ENCODE measurements around the gene SLK. TPM values are rescaled to one million over a fixed set of nuclear protein-coding genes. Genes with fewer than 3 reads are reported as not detected.

SLK gene
- total and polyA plus RNA-seq, 12 donors: 6.7 to 75.4 (median 30.6) TPM

GRCh38 chr10:103951183-103951582 lies 15.8 kb upstream of the SLK start:
- 50 to 63% (median 57%) methylated on average over 2 of the region's 2 CpGs for WGBS, 4 donors
- TF ChIP-seq POLR2A (IDR thresholded peaks at IDR 0.05) (no peak), CTCF (IDR thresholded peaks at IDR 0.05) (no peak)
- Histone ChIP-seq H3K4me1 (replicated peaks in 1 of 2) (no peaks in the 10 kb centered on the region), H3K27me3 (no peaks in the 10 kb centered on the region), H3K36me3 (replicated peaks in 1 of 2) (no peaks in the 10 kb centered on the region), H3K9me3 (replicated peaks in 1 of 3) (no peaks in the 10 kb centered on the region), H3K27ac (no peak overlapping the region), H3K4me3 (no peak overlapping the region)
- intact Hi-C loops (cut with DNase I): no loop called here
- DNase-seq: no peak

DNA sequence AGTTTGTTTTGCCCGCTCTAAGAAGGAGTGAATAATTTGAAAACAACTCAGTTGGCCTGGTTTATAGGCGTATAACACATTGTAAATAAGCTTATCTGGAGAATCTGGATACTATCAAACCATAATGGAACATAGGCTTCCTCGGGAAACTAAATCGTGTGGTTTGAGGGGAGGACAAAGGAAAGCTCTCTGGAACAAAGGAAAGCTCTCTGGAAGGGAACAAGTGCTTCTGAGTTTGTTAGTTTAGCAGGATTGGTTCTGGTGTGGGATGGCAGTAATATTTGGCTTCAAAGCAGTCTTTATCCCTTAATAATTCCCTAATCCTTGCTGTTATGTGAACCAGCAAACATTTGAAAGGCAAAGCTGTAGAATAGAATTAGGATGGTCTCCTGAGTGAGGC lies 15.0 kb upstream of the SLK start:
- H3K9me3 ChIP-seq (replicated peaks in 1 of 3): no peaks in the 10 kb centered on the region
- TF ChIP-seq POLR2A (IDR thresholded peaks at IDR 0.05): no peak
- no peak for TF ChIP-seq CTCF (IDR thresholded peaks at IDR 0.05)
- intact Hi-C loops (cut with DNase I): no loop called here
- no peaks in the 10 kb centered on the region for H3K36me3 ChIP-seq (replicated peaks in 1 of 2)
- WGBS, 4 donors: 80 to 92% (median 89%) methylated on average over 4 of the region's 4 CpGs
- no peaks in the 10 kb centered on the region for H3K27me3 ChIP-seq
- no peak overlapping the region for H3K4me3 ChIP-seq
- no peak overlapping the region for H3K27ac ChIP-seq
- H3K4me1 ChIP-seq (replicated peaks in 1 of 2): no peaks in the 10 kb centered on the region
- DNase-seq: no peak

GRCh38 chr10:103954543-103954942 lies 12.4 kb upstream of the SLK start:
- intact Hi-C loops (cut with DNase I): no loop called here
- H3K27me3 ChIP-seq: no peaks in the 10 kb centered on the region
- no peak for DNase-seq
- H3K9me3 ChIP-seq (replicated peaks in 1 of 3): no peaks in the 10 kb centered on the region
- TF ChIP-seq POLR2A (IDR thresholded peaks at IDR 0.05) (no peak), CTCF (IDR thresholded peaks at IDR 0.05) (no peak)
- H3K27ac ChIP-seq: no peak overlapping the region
- H3K36me3 ChIP-seq (replicated peaks in 1 of 2): no peaks in the 10 kb centered on the region
- no peaks in the 10 kb centered on the region for H3K4me1 ChIP-seq (replicated peaks in 1 of 2)
- 96 to 100% (median 98%) methylated on average over 1 of the region's 1 CpG for WGBS, 4 donors
- no peak overlapping the region for H3K4me3 ChIP-seq

- no peak overlapping the region for H3K4me3 ChIP-seq
- H3K36me3 ChIP-seq (replicated peaks in 1 of 2): no peaks in the 10 kb centered on the region
- 76 to 96% (median 91%) methylated on average over 2 of the region's 2 CpGs for WGBS, 4 donors
- H3K9me3 ChIP-seq (replicated peaks in 1 of 3): no peaks in the 10 kb centered on the region
- H3K27me3 ChIP-seq: no peaks in the 10 kb centered on the region
- H3K27ac ChIP-seq: no peak overlapping the region
- DNase-seq: no peak
- H3K4me1 ChIP-seq (replicated peaks in 1 of 2): no peaks in the 10 kb centered on the region
- TF ChIP-seq CTCF (IDR thresholded peaks at IDR 0.05) (no peak), POLR2A (IDR thresholded peaks at IDR 0.05) (no peak)
- intact Hi-C loops (cut with DNase I): no loop called here
Measured at GRCh38 chr10:103958996-103959395, 7.9 kb upstream of the SLK start.
